HEK293 (cell line): ENCODE data around the gene MAGOH.

Experiments used
- CTCF ChIA-PET: fragments of 350-600 bp; formaldehyde crosslinking; extraction: SDS; loops from one replicate; lab custom pipeline; 2021; ENCODE audit warnings: antibody characterized with exemption; lab: Yijun Ruan, JAX
- POLR2A ChIA-PET: fragments of 300-600 bp; formaldehyde crosslinking; extraction: SDS; loops from one replicate; lab custom pipeline; 2020; ENCODE audit warnings: antibody characterized with exemption, inconsistent platforms; lab: Yijun Ruan, JAX
- H3K27ac ChIP-seq: fragments of 200-500 bp; sonication (Bioruptor generic); 2 replicates; pipeline ENCODE4 v1.5.1; 2014; ENCODE audit warnings: low read depth, low read length, control low read depth, inconsistent platforms; ENCODE audit errors: extremely low read depth
- H3K36me3 ChIP-seq, 2 experiments: fragments of 200-500 bp in 1 of 2; sonication (Bioruptor generic) in 1 of 2; 1 replicate in 1 of 2; 2 replicates in 1 of 2; pipeline ENCODE4 v1.5.1; 2014 to 2017; ENCODE audit warnings: inconsistent platforms in 2 of 2, low read length in 2 of 2; ENCODE audit not compliant: control insufficient read depth in 2 of 2, insufficient read depth in 1 of 2
- H3K4me1 ChIP-seq: fragments of 200-500 bp; sonication (Bioruptor generic); 2 replicates; pipeline ENCODE4 v1.5.1; 2014; ENCODE audit warnings: mild to moderate bottlenecking, low read length, inconsistent platforms; ENCODE audit not compliant: control insufficient read depth, insufficient read depth
- H3K4me3 ChIP-seq: 2 replicates; pipeline ENCODE4 v1.5.1; 2011; ENCODE audit warnings: low read depth, mild to moderate bottlenecking, control low read depth, low read length, moderate library complexity
- H3K9me3 ChIP-seq: fragments of 200-500 bp; sonication (Bioruptor generic); 2 replicates; pipeline ENCODE4 v1.5.1; 2014; ENCODE audit warnings: low read depth, low read length, inconsistent platforms; ENCODE audit not compliant: control insufficient read depth, insufficient read depth
- CTCF ChIP-seq: fragments of 450-650 bp; formaldehyde crosslinking; IDR thresholded peaks from 2 replicates; pipeline ENCODE4 v1.5.1; 2016; ENCODE audit warnings: missing biosample characterization, missing genetic modification characterization
- KLF9 ChIP-seq: fragments of 450-650 bp; formaldehyde crosslinking; IDR thresholded peaks from 2 replicates; pipeline ENCODE4 v1.5.1; 2016; ENCODE audit warnings: missing biosample characterization, missing genetic modification characterization, low read depth
- PRDM2 ChIP-seq: fragments of 450-650 bp; formaldehyde crosslinking; IDR thresholded peaks from 2 replicates; pipeline ENCODE4 v1.5.1; 2016; ENCODE audit warnings: missing biosample characterization, missing genetic modification characterization, borderline replicate concordance
- ZNF148 ChIP-seq: fragments of 450-650 bp; formaldehyde crosslinking; IDR thresholded peaks from 2 replicates; pipeline ENCODE4 v1.5.0; 2017; ENCODE audit warnings: missing biosample characterization, missing genetic modification characterization, borderline replicate concordance
- ZNF175 ChIP-seq: fragments of 450-650 bp; formaldehyde crosslinking; IDR thresholded peaks from 2 replicates; pipeline ENCODE4 v1.5.1; 2016; ENCODE audit warnings: missing biosample characterization, missing genetic modification characterization
- ZNF18 ChIP-seq: fragments of 450-650 bp; formaldehyde crosslinking; IDR thresholded peaks from 2 replicates; pipeline ENCODE4 v1.5.1; 2016; ENCODE audit warnings: missing biosample characterization, missing genetic modification characterization
- ZNF23 ChIP-seq: fragments of 450-650 bp; formaldehyde crosslinking; IDR thresholded peaks from 2 replicates; pipeline ENCODE4 v1.5.1; 2016; ENCODE audit warnings: missing biosample characterization, missing genetic modification characterization, borderline replicate concordance
- ZNF280C ChIP-seq: fragments of 450-650 bp; formaldehyde crosslinking; IDR thresholded peaks from 2 replicates; pipeline ENCODE4 v1.5.1; 2016; ENCODE audit warnings: missing biosample characterization, missing genetic modification characterization
- ZNF600 ChIP-seq: fragments of 450-650 bp; formaldehyde crosslinking; IDR thresholded peaks from 2 replicates; pipeline ENCODE4 v1.5.1; 2016; ENCODE audit warnings: missing biosample characterization, missing genetic modification characterization
- ZNF639 ChIP-seq: fragments of 450-650 bp; formaldehyde crosslinking; IDR thresholded peaks from 2 replicates; pipeline ENCODE4 v1.5.1; 2016; ENCODE audit warnings: missing biosample characterization, missing genetic modification characterization

MAGOH gene

GRCh38 chr1:53214376-53214940, 23.9 kb downstream of the MAGOH start (continued):
- no peak for TF ChIP-seq PRDM2 (tag by site-specific recombination)
- TF ChIP-seq CTCF (tag by site-specific recombination): no peak

- CTCF ChIA-PET: no interaction called here
- H3K9me3 ChIP-seq: no peaks in the 10 kb centered on the region
- no peak overlapping the region for H3K4me3 ChIP-seq
- peaks cover 7 to 97% of the 10 kb centered on the region in 2 experiments for H3K36me3 ChIP-seq
- TF ChIP-seq KLF9 (no peak), ZNF600 (tag by site-specific recombination) (no peak), ZNF18 (no peak), ZNF23 (no peak), ZNF639 (no peak), ZNF280C (no peak), ZNF175 (no peak), ZNF148 (tag by site-specific recombination) (no peak)
- TF ChIP-seq, all 188 proteins: peak for 0
- Histone ChIP-seq H3K4me1 (no peaks in the 10 kb centered on the region), H3K27ac (no peak overlapping the region)
- POLR2A ChIA-PET: no interaction called here
Measured at GRCh38 chr1:53210954-53211353, 27.4 kb downstream of the MAGOH start.
